LNCaP clone FGC (cell line): ENCODE measurements around the gene ZCCHC14.
"Not testable (repeated sequence)": the region's sequence is repeated elsewhere in the genome, so short reads cannot be mapped to it uniquely, and the experiment has no call there.

ENCODE experiments used
- DNase-seq: peaks from one replicate; pipeline ENCODE4 v3.0.0-alpha.2; 2011; ENCODE audit warnings: low read depth
- H3K4me3 ChIP-seq: 2 replicates; pipeline ENCODE4 v1.5.1; 2011; ENCODE audit warnings: mild to moderate bottlenecking, low read depth, low read length, control low read depth
- TF ChIP-seq, protein P1 (sequence below): IDR thresholded peaks from 2 replicates; pipeline ENCODE4 v1.5.1; 2012; ENCODE audit warnings: mild to moderate bottlenecking; ENCODE audit not compliant: control insufficient read depth, insufficient read depth; ENCODE audit errors: extremely low read depth

The ZCCHC14 gene

DNA sequence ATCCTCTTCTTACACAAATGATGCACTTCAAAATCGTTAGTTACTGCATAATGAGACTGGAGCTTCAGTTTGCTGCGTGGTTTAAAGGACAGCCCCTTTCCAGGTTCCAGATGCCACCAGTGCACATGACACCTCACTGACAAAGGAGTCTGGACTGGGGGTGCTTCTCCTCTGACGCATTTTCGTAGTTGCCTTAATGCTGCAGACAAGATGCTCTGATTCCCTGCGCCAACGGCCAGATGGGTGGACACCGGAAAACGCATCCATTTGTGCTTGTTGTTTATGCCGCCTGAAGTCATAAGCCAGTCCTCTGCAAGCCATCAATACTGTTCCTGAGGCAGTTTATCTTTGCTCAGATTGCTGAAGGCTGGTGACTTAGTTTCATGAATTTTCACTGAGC lies 125.3 kb downstream of the ZCCHC14 start:
- TF ChIP-seq, protein P1, sequence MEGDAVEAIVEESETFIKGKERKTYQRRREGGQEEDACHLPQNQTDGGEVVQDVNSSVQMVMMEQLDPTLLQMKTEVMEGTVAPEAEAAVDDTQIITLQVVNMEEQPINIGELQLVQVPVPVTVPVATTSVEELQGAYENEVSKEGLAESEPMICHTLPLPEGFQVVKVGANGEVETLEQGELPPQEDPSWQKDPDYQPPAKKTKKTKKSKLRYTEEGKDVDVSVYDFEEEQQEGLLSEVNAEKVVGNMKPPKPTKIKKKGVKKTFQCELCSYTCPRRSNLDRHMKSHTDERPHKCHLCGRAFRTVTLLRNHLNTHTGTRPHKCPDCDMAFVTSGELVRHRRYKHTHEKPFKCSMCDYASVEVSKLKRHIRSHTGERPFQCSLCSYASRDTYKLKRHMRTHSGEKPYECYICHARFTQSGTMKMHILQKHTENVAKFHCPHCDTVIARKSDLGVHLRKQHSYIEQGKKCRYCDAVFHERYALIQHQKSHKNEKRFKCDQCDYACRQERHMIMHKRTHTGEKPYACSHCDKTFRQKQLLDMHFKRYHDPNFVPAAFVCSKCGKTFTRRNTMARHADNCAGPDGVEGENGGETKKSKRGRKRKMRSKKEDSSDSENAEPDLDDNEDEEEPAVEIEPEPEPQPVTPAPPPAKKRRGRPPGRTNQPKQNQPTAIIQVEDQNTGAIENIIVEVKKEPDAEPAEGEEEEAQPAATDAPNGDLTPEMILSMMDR = no peak
- no peak overlapping the region for H3K4me3 ChIP-seq
- DNase-seq = no peak

DNA sequence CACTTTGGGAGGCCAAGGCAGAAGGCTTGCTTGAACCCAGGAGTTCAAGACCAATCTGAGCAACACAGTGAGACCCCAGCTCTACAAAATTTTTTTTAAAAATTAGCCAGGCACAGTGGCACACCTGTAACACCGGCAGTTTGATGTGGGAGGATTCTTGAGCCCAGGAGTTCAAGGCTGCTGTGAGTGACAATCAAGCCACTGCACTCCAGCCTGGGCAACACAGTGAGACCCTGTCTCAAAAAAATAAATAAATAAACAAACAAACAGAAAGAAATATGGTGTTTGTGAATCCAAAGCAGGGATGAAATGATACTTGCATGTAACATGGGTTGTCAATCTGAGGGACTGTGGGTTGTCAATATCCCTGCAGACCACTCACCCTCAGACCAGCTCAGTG lies 125.9 kb downstream of the ZCCHC14 start:
- no peak overlapping the region for H3K4me3 ChIP-seq
- TF ChIP-seq, protein P1 = no peak

DNA sequence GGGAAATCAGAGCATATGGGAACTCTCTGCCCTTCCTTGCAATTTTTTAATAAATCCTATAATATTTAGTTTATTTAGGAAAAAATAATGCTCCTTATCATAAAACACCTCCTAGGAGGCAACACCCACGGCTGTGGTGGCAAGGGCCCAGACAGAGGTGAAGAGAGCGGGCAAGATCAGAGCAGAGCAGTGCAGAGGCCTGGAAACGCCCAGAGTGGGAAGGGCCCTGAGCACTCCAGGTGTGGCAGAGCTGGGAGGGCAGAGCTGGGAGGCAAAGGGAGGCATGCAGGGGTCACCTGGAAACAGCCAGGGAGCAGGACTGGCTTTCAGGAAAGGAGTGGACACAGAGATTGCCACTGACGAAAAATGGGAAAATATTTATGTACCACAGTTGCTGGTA lies 126.5 kb downstream of the ZCCHC14 start:
- no peak overlapping the region for H3K4me3 ChIP-seq
- DNase-seq = no peak
- TF ChIP-seq, protein P1 = no peak

More for the DNA sequence above, 125.9 kb downstream of the ZCCHC14 start:
- DNase-seq = no peak

DNA sequence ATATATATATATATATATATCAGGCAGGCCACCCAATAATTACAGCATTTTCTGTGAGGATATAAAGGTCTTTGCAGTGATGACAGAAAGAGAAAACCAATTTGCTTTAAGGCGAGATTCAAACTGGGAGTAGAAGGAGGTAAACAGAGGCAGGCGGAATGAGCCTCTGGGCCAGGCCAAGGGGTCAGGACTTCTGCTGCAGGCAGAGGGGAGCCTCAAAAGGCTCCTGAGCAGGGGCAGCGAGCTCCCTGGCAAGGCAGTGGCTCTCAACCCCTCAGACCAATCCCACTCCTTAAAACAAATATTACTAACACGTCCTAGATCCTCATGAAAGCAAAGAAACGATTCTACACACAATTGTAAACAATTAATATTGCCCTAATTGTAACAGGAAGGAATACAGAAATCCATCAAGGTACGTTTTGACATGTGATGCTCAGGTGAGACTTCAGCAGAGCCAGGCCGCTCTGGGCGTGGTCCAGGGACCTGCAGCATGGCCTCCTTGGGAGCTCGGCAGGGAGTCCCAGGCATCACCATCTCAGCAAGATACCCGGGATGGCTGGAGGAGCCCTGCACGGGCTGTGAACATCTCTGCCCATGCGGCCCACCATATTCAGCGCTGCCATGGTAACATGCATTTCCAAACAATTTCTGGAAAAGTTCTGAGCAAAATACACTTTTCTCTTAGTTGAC lies 127.7 kb downstream of the ZCCHC14 start:
- no peak overlapping the region for H3K4me3 ChIP-seq
- DNase-seq = no peak
- TF ChIP-seq, protein P1 = no peak

DNA sequence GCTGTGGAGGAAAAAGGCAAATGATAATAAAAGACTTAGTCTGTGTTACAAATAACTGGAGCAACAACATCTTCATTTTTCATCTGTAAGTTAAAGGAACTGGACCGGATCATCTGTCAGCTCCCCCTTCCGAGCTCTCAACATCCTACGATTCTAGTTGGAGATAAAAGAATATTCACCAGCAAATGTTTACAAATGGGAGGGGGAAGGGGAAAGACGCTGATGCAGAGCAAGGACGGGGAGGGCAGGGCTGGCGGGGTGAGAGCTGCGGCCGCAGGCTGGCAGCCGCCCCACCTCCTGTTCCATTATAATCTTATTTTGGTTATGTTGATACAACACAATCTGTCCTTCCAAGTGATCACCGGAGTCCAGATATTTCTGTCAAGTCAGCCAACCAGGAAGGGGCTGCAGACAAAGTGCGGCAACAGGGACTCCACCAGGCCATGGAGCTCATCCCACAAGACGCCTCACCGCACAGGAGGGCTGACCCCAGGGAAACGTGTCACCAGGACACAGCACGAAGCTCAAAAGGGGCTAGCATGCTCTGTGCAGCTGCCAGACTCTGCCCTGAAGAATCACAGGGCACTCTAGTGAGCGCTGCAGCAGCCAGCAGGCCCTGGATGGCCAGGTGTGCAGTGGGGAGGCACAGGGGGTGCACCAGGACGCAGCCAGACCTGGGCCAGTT lies 128.9 kb downstream of the ZCCHC14 start:
- TF ChIP-seq, protein P1 = no peak
- DNase-seq = no peak
- H3K4me3 ChIP-seq = peak overlapping the region; percentile 14; the same call in 1 of the 2 replicates

DNA sequence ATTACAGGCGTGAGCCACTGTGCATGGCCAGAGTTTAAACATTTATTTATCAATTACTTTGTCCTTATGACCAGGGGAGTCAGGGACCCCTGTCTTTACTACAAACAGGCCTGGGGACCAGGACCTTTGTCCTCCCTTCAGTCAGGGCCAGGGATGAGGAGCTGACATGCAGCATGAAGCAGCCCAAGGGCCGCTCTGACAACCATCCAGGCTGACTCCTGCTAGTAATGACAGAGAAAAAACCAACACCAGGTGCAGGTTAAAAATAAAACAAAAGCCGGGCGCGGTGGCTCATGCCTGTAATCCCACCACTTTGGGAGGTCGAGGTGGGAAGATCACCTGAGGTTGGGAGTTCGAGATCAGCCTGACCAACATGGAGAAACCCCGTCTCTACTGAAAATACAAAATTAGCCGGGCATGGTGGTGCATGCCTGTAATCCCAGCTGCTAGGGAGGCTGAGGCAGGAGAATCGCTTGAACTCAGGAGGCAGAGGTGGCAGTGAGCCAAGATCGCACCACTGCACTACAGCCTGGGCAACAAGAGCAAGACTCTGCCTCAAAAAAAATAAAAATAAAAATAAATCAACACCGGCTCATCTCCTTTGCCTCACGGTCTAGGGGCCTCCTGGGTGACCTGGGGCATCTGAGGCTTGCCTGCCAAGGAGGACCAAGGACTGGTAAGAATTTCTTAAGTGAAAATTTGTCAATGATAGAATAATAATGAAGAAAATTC lies 129.8 kb downstream of the ZCCHC14 start:
- H3K4me3 ChIP-seq, DNase-seq: not testable (repeated sequence)

DNA sequence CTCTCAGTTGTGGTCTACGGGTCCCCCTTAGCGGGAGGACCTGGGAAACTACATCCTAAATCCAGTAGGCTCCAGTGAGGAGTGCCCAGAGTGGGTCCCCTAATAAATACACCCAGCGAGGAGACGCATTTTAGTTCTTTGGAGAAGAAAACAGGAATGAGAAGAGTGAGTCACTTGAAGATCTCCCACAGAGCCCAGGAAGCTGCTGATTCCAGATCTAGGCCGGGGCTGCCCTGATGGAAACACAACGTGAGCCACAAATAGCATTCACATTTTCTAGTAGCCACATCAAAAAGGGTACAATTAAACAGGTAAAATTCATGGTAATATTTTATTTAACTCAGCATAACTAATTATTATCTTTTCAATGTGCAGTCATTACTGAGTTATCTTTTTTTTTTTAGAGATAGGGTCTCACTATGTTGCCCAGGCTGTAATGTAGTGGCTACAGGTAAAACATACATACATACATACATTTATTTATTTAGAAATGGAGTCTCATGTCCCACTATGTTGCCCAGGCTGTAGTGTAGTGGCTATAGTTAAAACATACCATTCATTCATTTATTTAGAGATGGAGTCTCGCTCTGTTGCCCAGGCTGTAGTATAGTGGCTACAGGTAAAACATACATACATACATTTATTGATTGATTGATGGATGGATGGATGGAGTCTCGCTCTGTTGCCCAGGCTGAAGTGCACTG lies 130.8 kb downstream of the ZCCHC14 start:
- DNase-seq = no peak
- no peak overlapping the region for H3K4me3 ChIP-seq
- TF ChIP-seq, protein P1 = no peak
